ENCODE data around the gene CD300A.

Gene CD300A

DNA sequence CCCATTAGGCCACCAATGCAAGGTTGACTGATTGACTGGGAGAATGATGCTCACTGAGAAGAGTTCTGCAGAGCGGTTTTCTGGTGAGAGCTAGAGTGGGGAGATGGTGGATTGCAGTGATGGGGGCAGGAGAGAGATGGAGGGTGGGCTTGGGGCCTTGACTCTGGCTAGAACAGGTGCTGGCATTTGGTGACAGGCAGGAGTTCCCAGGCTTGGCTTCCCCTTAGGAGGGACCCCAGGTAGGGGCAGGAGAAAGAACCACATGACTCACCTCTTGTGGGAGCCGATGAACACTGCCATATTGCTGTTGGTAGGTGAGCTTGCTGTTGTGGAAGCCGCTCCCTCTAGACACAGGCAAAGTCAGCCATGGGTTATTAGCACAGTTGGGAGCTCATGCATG, 56.9 kb downstream of the CD300A start:
- Histone ChIP-seq H3K4me3 (replicated peaks; ENCODE audit: insufficient read depth, low read length) (no peak overlapping the region), H3K27ac (replicated peaks) (no peak overlapping the region; the same call in 1 of the 2 replicates), H3K27me3 (ENCODE audit: insufficient read depth, poor library complexity, severe bottlenecking) (no peaks in the 10 kb centered on the region)
- DNase-seq (ENCODE audit: low read depth in 1 of 2, low spot score in 1 of 2): no peak
- TF ChIP-seq POLR2AphosphoS5 (IDR thresholded peaks at IDR 0.05; ENCODE audit: low read depth) (no peak), REST (IDR thresholded peaks at IDR 0.05; ENCODE audit: insufficient replicate concordance, low read depth) (no peak)

- TF ChIP-seq, protein P1, sequence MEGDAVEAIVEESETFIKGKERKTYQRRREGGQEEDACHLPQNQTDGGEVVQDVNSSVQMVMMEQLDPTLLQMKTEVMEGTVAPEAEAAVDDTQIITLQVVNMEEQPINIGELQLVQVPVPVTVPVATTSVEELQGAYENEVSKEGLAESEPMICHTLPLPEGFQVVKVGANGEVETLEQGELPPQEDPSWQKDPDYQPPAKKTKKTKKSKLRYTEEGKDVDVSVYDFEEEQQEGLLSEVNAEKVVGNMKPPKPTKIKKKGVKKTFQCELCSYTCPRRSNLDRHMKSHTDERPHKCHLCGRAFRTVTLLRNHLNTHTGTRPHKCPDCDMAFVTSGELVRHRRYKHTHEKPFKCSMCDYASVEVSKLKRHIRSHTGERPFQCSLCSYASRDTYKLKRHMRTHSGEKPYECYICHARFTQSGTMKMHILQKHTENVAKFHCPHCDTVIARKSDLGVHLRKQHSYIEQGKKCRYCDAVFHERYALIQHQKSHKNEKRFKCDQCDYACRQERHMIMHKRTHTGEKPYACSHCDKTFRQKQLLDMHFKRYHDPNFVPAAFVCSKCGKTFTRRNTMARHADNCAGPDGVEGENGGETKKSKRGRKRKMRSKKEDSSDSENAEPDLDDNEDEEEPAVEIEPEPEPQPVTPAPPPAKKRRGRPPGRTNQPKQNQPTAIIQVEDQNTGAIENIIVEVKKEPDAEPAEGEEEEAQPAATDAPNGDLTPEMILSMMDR (IDR thresholded peaks at IDR 0.05; ENCODE audit: insufficient read depth, low read length): no peak
- TF ChIP-seq SPI1 (IDR thresholded peaks at IDR 0.05; ENCODE audit: borderline replicate concordance, low read depth): no peak
- no peak for TF ChIP-seq REST (IDR thresholded peaks at IDR 0.05; ENCODE audit: insufficient replicate concordance, low read depth)
- no peak for TF ChIP-seq GABPA (IDR thresholded peaks at IDR 0.05; ENCODE audit: low read depth)
- no peak for TF ChIP-seq POLR2AphosphoS5 (IDR thresholded peaks at IDR 0.05; ENCODE audit: low read depth)
- no peak overlapping the region for H3K4me3 ChIP-seq (replicated peaks; ENCODE audit: insufficient read depth, low read length)
- H3K27me3 ChIP-seq (ENCODE audit: insufficient read depth, poor library complexity, severe bottlenecking): no peaks in the 10 kb centered on the region
- H3K27ac ChIP-seq (replicated peaks): no peak overlapping the region
- DNase-seq (ENCODE audit: low read depth in 1 of 2, low spot score in 1 of 2): no peak
Measured at GRCh38 chr17:74524653-74525464, 58.4 kb downstream of the CD300A start.

DNA sequence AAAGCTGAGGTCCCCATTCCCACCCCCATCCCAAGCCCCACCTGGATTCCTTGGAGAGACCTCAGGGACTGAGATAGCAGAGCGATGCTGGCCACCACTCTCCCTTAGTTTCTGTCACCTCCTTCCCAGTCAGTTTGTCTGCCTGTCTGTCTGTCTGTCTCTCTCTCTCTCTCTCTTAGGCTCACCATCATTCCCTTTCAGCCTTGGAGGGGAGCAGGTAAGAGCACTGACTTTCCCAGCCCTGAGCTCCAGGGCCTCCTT, 59.0 kb downstream of the CD300A start:
- no peak for DNase-seq (ENCODE audit: low read depth in 1 of 2, low spot score in 1 of 2)
- Histone ChIP-seq H3K27ac (replicated peaks) (no peak overlapping the region), H3K27me3 (ENCODE audit: insufficient read depth, poor library complexity, severe bottlenecking) (no peaks in the 10 kb centered on the region), H3K4me3 (replicated peaks; ENCODE audit: insufficient read depth, low read length) (no peak overlapping the region)
- TF ChIP-seq SPI1 (IDR thresholded peaks at IDR 0.05; ENCODE audit: borderline replicate concordance, low read depth) (no peak), POLR2AphosphoS5 (IDR thresholded peaks at IDR 0.05; ENCODE audit: low read depth) (no peak), REST (IDR thresholded peaks at IDR 0.05; ENCODE audit: insufficient replicate concordance, low read depth) (no peak), GABPA (IDR thresholded peaks at IDR 0.05; ENCODE audit: low read depth) (no peak)
- TF ChIP-seq, protein P1 (IDR thresholded peaks at IDR 0.05; ENCODE audit: insufficient read depth, low read length): no peak
